ENCODE data around the gene ALCAM. TPM values are rescaled to one million over a fixed set of nuclear protein-coding genes. Genes with fewer than 3 reads are reported as not detected.
"Not testable (repeated sequence)": the region's sequence is repeated elsewhere in the genome, so short reads cannot be mapped to it uniquely, and the experiment has no call there.

The ALCAM gene
- polyA plus RNA-seq, 1 of the 3 experiments (the other 2 are of a cell fraction), result 58.3 TPM

DNA sequence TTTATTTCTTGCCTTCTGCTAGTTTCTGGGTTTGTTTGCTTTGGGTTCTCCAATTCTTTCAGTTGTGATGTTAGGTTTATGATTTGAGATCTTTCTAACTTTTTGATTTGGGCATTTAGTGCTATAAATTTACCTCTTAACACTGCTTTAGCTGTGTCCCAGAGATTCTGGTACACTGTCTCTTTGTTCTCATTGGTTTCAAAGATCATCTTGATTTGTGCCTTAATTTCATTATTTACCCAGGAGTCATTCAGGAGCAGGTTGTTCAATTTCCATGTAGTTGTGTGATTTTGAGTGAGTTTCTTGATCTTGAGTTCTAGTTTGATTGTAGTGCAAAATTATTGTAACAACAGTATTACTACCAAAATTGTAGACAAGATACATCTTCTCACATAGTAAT lies 25.9 kb downstream of the ALCAM start:
- POLR2A ChIA-PET; H2AFZ ChIP-seq (ENCODE audit: low read depth); H3K9me2 ChIP-seq; CTCF ChIA-PET; H3K4me1 ChIP-seq (ENCODE audit: control insufficient read depth in 1 of 2, insufficient read depth in 2 of 2, low read depth in 1 of 2, low read length in 1 of 2); H3K27ac ChIP-seq (ENCODE audit: low read depth in 2 of 2, low read length in 1 of 2); H3K4me3 ChIP-seq (ENCODE audit: low read depth in 2 of 2, low read length in 1 of 2); H4K20me1 ChIP-seq (ENCODE audit: insufficient read depth); H3K9ac ChIP-seq; DNase-seq; H3K27me3 ChIP-seq (ENCODE audit: insufficient read depth); H3K4me2 ChIP-seq: not testable (repeated sequence)
- H3K36me3 ChIP-seq (replicated peaks in 1 of 2; ENCODE audit: control insufficient read depth in 1 of 2, insufficient read depth in 2 of 2, low read length in 1 of 2), result peaks cover 0 to 26% of the 10 kb centered on the region in 2 experiments
- H3K9me3 ChIP-seq, result peaks cover 11% of the 10 kb centered on the region; the same call in 1 of the 2 replicates
- H3F3A ChIP-seq (replicated peaks; ENCODE audit: insufficient read depth), result peaks cover 13% of the 10 kb centered on the region
- peaks cover 100% of the 10 kb centered on the region for H3K79me2 ChIP-seq (ENCODE audit: insufficient read depth)

- Histone ChIP-seq H3K79me2 (ENCODE audit: insufficient read depth) (peaks cover 100% of the 10 kb centered on the region), H3K36me3 (replicated peaks in 1 of 2; ENCODE audit: control insufficient read depth in 1 of 2, insufficient read depth in 2 of 2, low read length in 1 of 2) (peaks cover 0 to 29% of the 10 kb centered on the region in 2 experiments), H3K9me3 (peaks cover 11% of the 10 kb centered on the region; the same call in 1 of the 2 replicates), H4K20me1 (ENCODE audit: insufficient read depth) (peaks cover 12% of the 10 kb centered on the region; the same call in 1 of the 2 replicates), H3K4me1 (ENCODE audit: control insufficient read depth in 1 of 2, insufficient read depth in 2 of 2, low read depth in 1 of 2, low read length in 1 of 2) (peaks cover 4% of the 10 kb centered on the region in 2 experiments; a peak in 3 of 4 replicates), H3K4me3 (ENCODE audit: low read depth in 2 of 2, low read length in 1 of 2) (no peak overlapping the region), H3K27ac (ENCODE audit: low read depth in 2 of 2, low read length in 1 of 2) (no peak overlapping the region), H3K9me2 (no peaks in the 10 kb centered on the region), H3K4me2 (no peak overlapping the region), H3F3A (replicated peaks; ENCODE audit: insufficient read depth) (peaks cover 11% of the 10 kb centered on the region), H3K9ac (no peak overlapping the region), H3K27me3 (ENCODE audit: insufficient read depth) (no peaks in the 10 kb centered on the region), H2AFZ (ENCODE audit: low read depth) (no peak overlapping the region)
- POLR2A ChIA-PET, result no interaction called here
- 95% methylated on average over 7 of the region's 7 CpGs for WGBS (ENCODE audit: low lambda C conversion rate)
- DNase-seq, result no peak
- CTCF ChIA-PET, result interaction anchor here (2.3 kb wide), 1 partner anchor 24 kb away, joined by 5 read pairs; no protein-coding TSS in a partner anchor
- TF ChIP-seq, protein P1, sequence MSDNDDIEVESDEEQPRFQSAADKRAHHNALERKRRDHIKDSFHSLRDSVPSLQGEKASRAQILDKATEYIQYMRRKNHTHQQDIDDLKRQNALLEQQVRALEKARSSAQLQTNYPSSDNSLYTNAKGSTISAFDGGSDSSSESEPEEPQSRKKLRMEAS (IDR thresholded peaks at IDR 0.05; ENCODE audit: low read depth), result no peak
- no peak for TF ChIP-seq FOXM1 (IDR thresholded peaks at IDR 0.05; ENCODE audit: low read depth)
- TF ChIP-seq FOSL2 (IDR thresholded peaks at IDR 0.05; ENCODE audit: borderline replicate concordance, low read depth), result no peak
- TF ChIP-seq, protein P2, sequence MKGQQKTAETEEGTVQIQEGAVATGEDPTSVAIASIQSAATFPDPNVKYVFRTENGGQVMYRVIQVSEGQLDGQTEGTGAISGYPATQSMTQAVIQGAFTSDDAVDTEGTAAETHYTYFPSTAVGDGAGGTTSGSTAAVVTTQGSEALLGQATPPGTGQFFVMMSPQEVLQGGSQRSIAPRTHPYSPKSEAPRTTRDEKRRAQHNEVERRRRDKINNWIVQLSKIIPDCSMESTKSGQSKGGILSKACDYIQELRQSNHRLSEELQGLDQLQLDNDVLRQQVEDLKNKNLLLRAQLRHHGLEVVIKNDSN (IDR thresholded peaks at IDR 0.05; ENCODE audit: borderline replicate concordance, low read depth), result no peak
- TF ChIP-seq, protein P3, sequence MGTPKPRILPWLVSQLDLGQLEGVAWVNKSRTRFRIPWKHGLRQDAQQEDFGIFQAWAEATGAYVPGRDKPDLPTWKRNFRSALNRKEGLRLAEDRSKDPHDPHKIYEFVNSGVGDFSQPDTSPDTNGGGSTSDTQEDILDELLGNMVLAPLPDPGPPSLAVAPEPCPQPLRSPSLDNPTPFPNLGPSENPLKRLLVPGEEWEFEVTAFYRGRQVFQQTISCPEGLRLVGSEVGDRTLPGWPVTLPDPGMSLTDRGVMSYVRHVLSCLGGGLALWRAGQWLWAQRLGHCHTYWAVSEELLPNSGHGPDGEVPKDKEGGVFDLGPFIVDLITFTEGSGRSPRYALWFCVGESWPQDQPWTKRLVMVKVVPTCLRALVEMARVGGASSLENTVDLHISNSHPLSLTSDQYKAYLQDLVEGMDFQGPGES (IDR thresholded peaks at IDR 0.05; ENCODE audit: low read depth, low read length), result no peak
- TF ChIP-seq FOXJ3 (CRISPR knock-in tag; IDR thresholded peaks at IDR 0.05), result no peak
- TF ChIP-seq EZH2phosphoT487 (IDR thresholded peaks at IDR 0.05; ENCODE audit: borderline replicate concordance, low read depth), result no peak
- no peak for TF ChIP-seq RXRA (IDR thresholded peaks at IDR 0.05; ENCODE audit: borderline replicate concordance, low read depth)
- TF ChIP-seq CHD2 (IDR thresholded peaks at IDR 0.05; ENCODE audit: low read length, partially characterized antibody), result no peak
- TF ChIP-seq GABPA (IDR thresholded peaks at IDR 0.05; ENCODE audit: low read depth), result no peak
- TF ChIP-seq YY1 (IDR thresholded peaks at IDR 0.05; ENCODE audit: low read depth), result no peak
- TF ChIP-seq, protein P4, sequence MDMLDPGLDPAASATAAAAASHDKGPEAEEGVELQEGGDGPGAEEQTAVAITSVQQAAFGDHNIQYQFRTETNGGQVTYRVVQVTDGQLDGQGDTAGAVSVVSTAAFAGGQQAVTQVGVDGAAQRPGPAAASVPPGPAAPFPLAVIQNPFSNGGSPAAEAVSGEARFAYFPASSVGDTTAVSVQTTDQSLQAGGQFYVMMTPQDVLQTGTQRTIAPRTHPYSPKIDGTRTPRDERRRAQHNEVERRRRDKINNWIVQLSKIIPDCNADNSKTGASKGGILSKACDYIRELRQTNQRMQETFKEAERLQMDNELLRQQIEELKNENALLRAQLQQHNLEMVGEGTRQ (IDR thresholded peaks at IDR 0.05; ENCODE audit: borderline replicate concordance, low read depth, low read length), result no peak
- TF ChIP-seq, protein P5, sequence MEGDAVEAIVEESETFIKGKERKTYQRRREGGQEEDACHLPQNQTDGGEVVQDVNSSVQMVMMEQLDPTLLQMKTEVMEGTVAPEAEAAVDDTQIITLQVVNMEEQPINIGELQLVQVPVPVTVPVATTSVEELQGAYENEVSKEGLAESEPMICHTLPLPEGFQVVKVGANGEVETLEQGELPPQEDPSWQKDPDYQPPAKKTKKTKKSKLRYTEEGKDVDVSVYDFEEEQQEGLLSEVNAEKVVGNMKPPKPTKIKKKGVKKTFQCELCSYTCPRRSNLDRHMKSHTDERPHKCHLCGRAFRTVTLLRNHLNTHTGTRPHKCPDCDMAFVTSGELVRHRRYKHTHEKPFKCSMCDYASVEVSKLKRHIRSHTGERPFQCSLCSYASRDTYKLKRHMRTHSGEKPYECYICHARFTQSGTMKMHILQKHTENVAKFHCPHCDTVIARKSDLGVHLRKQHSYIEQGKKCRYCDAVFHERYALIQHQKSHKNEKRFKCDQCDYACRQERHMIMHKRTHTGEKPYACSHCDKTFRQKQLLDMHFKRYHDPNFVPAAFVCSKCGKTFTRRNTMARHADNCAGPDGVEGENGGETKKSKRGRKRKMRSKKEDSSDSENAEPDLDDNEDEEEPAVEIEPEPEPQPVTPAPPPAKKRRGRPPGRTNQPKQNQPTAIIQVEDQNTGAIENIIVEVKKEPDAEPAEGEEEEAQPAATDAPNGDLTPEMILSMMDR (IDR thresholded peaks at IDR 0.05), result no peak
Measured at GRCh38 chr3:105394177-105394576, 27.5 kb downstream of the ALCAM start.

Measured in SK-N-SH (cell line).